CD4-positive, alpha-beta T cell treated with Interleukin-6 at 100 ng/mL for 8 hours (primary cell): ENCODE measurements around the gene CASR.

Experiments used
- DNase-seq: peaks from one replicate; pipeline ENCODE4 v3.0.0-alpha.2; 2020; ENCODE audit warnings: mixed read lengths, low spot score

Gene CASR

GRCh38 chr3:122258757-122259371, 75.4 kb downstream of the CASR start:
- peak; percentile 16 for DNase-seq

GRCh38 chr3:122260206-122260605, 76.7 kb downstream of the CASR start:
- no peak for DNase-seq

- no peak for DNase-seq
Measured at GRCh38 chr3:122263058-122263457, 79.6 kb downstream of the CASR start.

GRCh38 chr3:122263974-122264588, 80.6 kb downstream of the CASR start:
- DNase-seq = no peak

- DNase-seq = no peak
Measured at GRCh38 chr3:122265957-122266356, 82.5 kb downstream of the CASR start.

GRCh38 chr3:122268257-122269024, 85.0 kb downstream of the CASR start:
- DNase-seq = no peak

- DNase-seq = no peak
Measured at GRCh38 chr3:122269045-122269444, 85.6 kb downstream of the CASR start.

GRCh38 chr3:122271246-122271898, 87.9 kb downstream of the CASR start:
- DNase-seq = peak; percentile 34

- no peak for DNase-seq
Measured at GRCh38 chr3:122272879-122273278, 89.4 kb downstream of the CASR start.

- DNase-seq = no peak
Measured at GRCh38 chr3:122273498-122273897, 90.0 kb downstream of the CASR start.

- DNase-seq = no peak
Measured at GRCh38 chr3:122281891-122282290, 98.4 kb downstream of the CASR start.

GRCh38 chr3:122283796-122284445, 100.5 kb downstream of the CASR start:
- DNase-seq = no peak

GRCh38 chr3:122284486-122284885, 101.0 kb downstream of the CASR start:
- no peak for DNase-seq

- no peak for DNase-seq
Measured at GRCh38 chr3:122294359-122294758, 110.9 kb downstream of the CASR start.

- peak; percentile 13 for DNase-seq
Measured at GRCh38 chr3:122295266-122296062, 112.0 kb downstream of the CASR start.

- peak; percentile 10 for DNase-seq
Measured at GRCh38 chr3:122298239-122298638, 114.8 kb downstream of the CASR start.

GRCh38 chr3:122299215-122299614, 115.7 kb downstream of the CASR start:
- no peak for DNase-seq

GRCh38 chr3:122299872-122300460, 116.5 kb downstream of the CASR start:
- peak; percentile 41 for DNase-seq

GRCh38 chr3:122301063-122301462, 117.6 kb downstream of the CASR start:
- no peak for DNase-seq

GRCh38 chr3:122305818-122306621, 122.6 kb downstream of the CASR start:
- no peak for DNase-seq
